ENCODE data around the gene TTC38. TPM values are rescaled to one million over a fixed set of nuclear protein-coding genes. Genes with fewer than 3 reads are reported as not detected.

The TTC38 gene
- total RNA-seq, 1 experiment from 2014 or later: 31.5 TPM

- peaks cover 9% of the 10 kb centered on the region for H3K23me2 ChIP-seq (ENCODE audit: insufficient read length, low read depth, low read length, poor library complexity, severe bottlenecking)
- TF ChIP-seq CTCF (conservative IDR thresholded peaks at IDR 0.05): no peak
- H3T11ph ChIP-seq (ENCODE audit: low read length): no peak overlapping the region
These were observed 27.0 kb downstream of the TTC38 start for GRCh38 chr22:46294784-46295183.

More at GRCh38 chr22:46294784-46295183, 27.0 kb downstream of the TTC38 start:
- Histone ChIP-seq H2BK5ac (ENCODE audit: insufficient read length, low read length) (no peak overlapping the region), H4K91ac (ENCODE audit: insufficient read length, low read depth, low read length) (no peak overlapping the region), H2BK120ac (ENCODE audit: low read depth, low read length, poor library complexity, severe bottlenecking) (no peak overlapping the region), H3K56ac (ENCODE audit: insufficient read length, low read depth, low read length) (no peak overlapping the region), H2AK5ac (ENCODE audit: insufficient read length, low read length) (no peak overlapping the region), H3K4ac (ENCODE audit: low read depth, low read length) (no peak overlapping the region), H2BK20ac (ENCODE audit: low read depth, low read length, poor library complexity, severe bottlenecking) (no peak overlapping the region), H4K8ac (replicated peaks; ENCODE audit: insufficient read length, low read depth, low read length) (no peak overlapping the region), H3K14ac (ENCODE audit: insufficient read depth, low read length) (no peak overlapping the region), H4K5ac (ENCODE audit: insufficient read length, low read depth, low read length) (no peak overlapping the region), H3K79me2 (ENCODE audit: insufficient read depth, low read length) (no peaks in the 10 kb centered on the region; the same call in 1 of the 2 replicates), H4K20me1 (ENCODE audit: control insufficient read depth, insufficient read depth, insufficient read length) (no peaks in the 10 kb centered on the region), H3K4me1 (ENCODE audit: insufficient read depth, low read length) (no peaks in the 10 kb centered on the region), H3K27ac (ENCODE audit: insufficient read length, low read depth, low read length) (no peak overlapping the region), H3K27me3 (ENCODE audit: insufficient read depth, low read length) (no peaks in the 10 kb centered on the region), H3K18ac (ENCODE audit: insufficient read length, low read depth, low read length) (no peak overlapping the region), H3K9me3 (ENCODE audit: control insufficient read depth, low read depth, low read length) (no peaks in the 10 kb centered on the region), H3K23ac (ENCODE audit: insufficient read length, low read depth, low read length) (no peak overlapping the region), H3K79me1 (ENCODE audit: insufficient read depth, low read depth, low read length, poor library complexity, severe bottlenecking) (no peaks in the 10 kb centered on the region), H3K4me2 (ENCODE audit: insufficient read depth, insufficient read length, low read length) (no peak overlapping the region), H3K9ac (ENCODE audit: extremely low read depth, insufficient read length, low read length) (no peak overlapping the region), H2AFZ (ENCODE audit: low read length) (no peak overlapping the region), H2BK15ac (ENCODE audit: low read depth, low read length) (no peak overlapping the region), H2BK12ac (ENCODE audit: insufficient read length, low read depth, low read length) (no peak overlapping the region)
- no peak for DNase-seq
- WGBS (ENCODE audit: extremely low coverage, insufficient read length, low lambda C conversion rate): no CpG with 5 or more reads among the region's 2 CpGs
- H3K4me3 Mint-ChIP-seq: peak overlapping the region in 1 of 2 experiments; percentile 67; a peak in 1 of 5 replicates
- H3K9me3 Mint-ChIP-seq: no peaks in the 10 kb centered on the region
- no peaks in the 10 kb centered on the region; the same call in 1 of the 2 replicates for H3K27me3 Mint-ChIP-seq (ENCODE audit: low read depth)
- peaks cover 23% of the 10 kb centered on the region in 2 experiments for H3K4me1 Mint-ChIP-seq
- peaks cover 10 to 30% (median 29%) of the 10 kb centered on the region in 3 experiments; a peak in 6 of 7 replicates for H3K36me3 Mint-ChIP-seq (ENCODE audit: insufficient read depth in 1 of 3, low read depth in 3 of 3)
- no peak overlapping the region; a peak in 1 of 7 replicates for H3K27ac Mint-ChIP-seq

All from H9 (cell line).